NCI-H345 (cell line): ENCODE measurements around the gene KLHL35.

Source experiments
- DNase-seq: peaks from one replicate; lab custom pipeline; 2025; lab: John Stamatoyannopoulos, UW

KLHL35 gene

GRCh38 chr11:75469785-75470405, 36.9 kb upstream of the KLHL35 start:
- no peak for DNase-seq

GRCh38 chr11:75468534-75469340, 35.7 kb upstream of the KLHL35 start:
- no peak for DNase-seq

GRCh38 chr11:75467881-75468280, 34.9 kb upstream of the KLHL35 start:
- DNase-seq, result no peak

GRCh38 chr11:75467311-75467710, 34.3 kb upstream of the KLHL35 start:
- no peak for DNase-seq

- no peak for DNase-seq
Observed at GRCh38 chr11:75465701-75466531, 32.9 kb upstream of the KLHL35 start.

DNA sequence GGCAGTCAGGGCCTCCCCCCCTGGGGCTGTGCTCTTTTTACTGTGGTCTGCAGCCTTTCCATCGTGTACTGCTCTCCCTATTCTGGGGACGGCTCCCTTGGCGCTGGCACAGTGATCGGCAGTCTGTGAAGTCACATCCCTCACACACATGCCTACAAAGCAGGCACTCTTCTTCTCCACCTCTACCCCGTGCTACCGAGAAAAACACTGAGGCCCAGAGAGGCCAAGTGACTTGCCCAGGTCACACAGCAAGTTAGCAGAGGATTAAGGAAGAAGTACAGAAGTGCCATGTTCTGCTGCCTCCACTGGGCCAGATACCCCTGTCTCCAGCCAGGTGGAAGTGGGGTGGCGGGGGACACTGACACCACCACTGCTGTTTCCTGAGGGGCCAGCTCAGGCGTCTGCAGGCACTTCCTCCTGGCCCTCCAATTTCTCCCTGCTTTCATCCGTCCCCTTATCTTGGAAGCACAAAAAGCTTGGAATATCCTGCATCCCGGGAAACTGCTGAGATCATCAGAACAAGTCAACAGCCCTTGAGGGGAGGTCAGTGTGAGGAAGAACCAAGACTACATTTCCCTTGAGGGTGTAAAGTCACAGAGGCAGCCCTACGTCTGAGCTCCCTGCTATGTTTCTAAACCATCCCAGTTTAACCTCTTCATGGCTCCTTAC, 30.2 kb upstream of the KLHL35 start:
- no peak for DNase-seq

- no peak for DNase-seq
Observed at GRCh38 chr11:75462117-75462653, 29.2 kb upstream of the KLHL35 start.

DNA sequence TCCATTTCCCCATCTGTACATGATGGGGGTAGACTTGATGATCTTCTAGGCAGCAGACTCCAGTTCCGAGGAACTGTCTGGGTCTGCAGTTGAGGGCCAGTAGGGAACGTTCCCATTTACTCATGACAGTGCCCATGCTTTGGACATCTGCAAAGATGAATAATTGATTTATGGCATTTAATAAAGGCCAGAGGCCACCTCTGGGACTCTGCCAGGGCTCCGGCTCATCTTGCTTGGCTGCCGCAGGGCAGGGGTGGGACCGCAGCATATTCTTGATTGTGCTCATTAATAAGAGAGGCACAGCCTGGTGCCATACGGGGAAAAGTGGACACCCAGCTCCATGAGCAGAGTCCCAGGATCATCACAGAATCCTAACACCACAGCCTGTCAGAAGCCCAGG, 28.1 kb upstream of the KLHL35 start:
- DNase-seq, result no peak

- DNase-seq, result no peak
Observed at GRCh38 chr11:75456596-75457183, 23.7 kb upstream of the KLHL35 start.

DNA sequence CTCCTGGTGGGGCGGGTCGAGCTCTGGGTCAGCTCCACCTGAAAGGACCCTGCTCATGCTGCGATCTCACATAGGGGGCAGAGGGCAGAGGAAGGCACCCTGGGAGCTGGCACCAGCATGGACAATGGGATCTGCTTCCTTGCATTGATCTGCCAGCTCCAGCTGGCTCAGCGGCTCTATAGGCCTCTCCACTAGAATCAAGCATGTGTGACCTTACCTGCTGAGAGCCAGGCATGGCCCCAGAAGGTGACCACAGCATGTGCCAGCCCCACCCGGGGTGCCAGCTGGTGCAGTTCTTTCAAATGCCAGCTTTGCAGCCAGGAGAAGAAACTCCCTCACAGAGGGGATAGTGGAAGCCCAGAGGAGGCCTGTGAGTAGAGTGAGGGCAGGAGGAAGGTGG, 22.0 kb upstream of the KLHL35 start:
- peak; percentile 62 for DNase-seq

GRCh38 chr11:75453916-75454655, 21.1 kb upstream of the KLHL35 start:
- no peak for DNase-seq

- DNase-seq, result no peak
Observed at GRCh38 chr11:75450826-75451821, 18.1 kb upstream of the KLHL35 start.

DNA sequence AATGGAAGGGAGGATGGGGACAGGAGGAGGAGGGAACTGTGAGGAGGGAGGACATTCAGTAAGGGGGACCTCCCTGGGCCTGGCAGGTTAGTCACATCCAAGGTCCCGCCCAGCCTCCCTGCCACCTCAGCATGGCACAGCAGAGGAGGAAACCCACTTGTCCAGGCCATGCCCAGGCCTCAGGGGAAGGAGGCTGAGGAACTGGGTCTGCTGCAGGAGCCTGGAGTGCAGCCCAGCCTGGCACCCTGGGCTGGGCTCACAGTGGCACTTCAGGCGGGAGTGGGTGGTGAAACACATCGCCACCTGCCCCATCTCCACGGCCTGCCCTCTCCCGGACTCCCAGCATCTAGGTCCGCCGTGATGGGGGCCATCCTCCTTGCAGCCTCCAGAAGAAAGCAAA, 17.2 kb upstream of the KLHL35 start:
- no peak for DNase-seq

DNA sequence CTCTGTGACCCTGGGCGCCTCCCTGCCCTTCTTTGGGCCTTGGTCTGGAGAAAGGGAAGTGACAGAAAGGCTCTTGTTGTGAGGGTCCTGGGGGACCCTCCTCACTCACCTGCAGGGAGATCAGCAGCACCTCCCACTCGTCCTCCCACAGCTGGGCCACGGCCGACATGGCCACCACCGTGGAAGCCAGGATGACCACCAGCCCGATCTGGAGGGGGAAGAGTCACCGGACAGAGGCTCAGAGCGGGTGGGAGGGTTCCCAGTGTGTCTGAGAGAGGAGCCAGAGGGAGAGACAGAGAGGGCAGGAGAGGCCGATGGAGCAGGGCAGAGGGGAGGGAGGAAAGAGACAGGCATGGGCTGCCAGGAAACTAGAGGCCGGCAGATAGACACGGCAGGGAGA, 16.8 kb upstream of the KLHL35 start:
- DNase-seq, result no peak

- DNase-seq, result no peak
Observed at GRCh38 chr11:75449271-75449670, 16.3 kb upstream of the KLHL35 start.

- DNase-seq, result no peak
Observed at GRCh38 chr11:75447415-75447814, 14.4 kb upstream of the KLHL35 start.

GRCh38 chr11:75445315-75445953, 12.4 kb upstream of the KLHL35 start:
- peak; percentile 66 for DNase-seq

GRCh38 chr11:75443043-75443442, 10.0 kb upstream of the KLHL35 start:
- no peak for DNase-seq
